CD4-positive, alpha-beta T cell treated with Interleukin-15 for 1 hour (primary cell): ENCODE data around the gene UMAD1.

Experiments used
- DNase-seq: peaks from one replicate; pipeline ENCODE4 v3.0.0-alpha.2; 2020

UMAD1 gene

DNA sequence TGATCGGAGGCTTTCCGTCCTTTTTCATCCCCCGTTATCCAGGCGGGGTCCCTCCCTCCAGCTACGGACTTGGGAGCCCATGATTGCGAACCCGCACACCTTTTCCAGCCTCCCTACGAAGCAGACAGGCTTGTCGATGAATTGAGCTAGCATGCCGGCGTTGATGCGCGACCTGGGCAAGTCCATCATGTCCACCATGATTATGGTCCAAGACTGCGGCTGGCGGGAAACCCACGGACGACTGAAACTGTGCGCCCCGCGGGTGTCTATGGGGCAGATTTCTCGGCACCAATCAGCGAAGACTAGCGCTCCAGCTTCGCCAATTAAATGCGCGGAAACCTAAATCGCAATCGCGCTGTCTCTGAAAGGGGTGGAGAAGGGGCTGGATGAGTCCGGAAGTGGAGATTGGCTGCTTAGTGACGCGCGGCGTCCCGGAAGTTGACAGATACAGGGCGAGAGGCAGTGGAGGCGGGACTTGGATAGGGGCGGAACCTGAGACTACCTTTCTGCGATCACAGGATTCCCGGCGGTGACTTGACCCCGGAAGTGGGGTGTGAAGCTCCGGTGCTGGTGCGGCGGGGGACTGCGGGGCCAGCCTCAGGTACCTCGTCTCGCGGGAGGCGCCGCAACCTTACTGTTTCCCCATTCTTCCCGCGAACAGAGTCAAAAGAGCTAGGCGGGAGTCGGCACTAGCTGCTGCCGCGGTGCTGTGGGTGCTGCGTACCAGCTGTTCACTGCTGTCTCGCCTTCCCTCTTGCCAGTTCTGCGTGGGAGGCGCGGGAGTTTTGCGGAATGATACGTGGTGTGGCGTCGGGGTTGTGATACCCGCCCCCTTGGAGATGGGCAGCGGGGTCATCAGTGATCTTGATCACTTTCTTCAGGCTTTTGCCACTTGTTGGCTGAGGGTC lies at the start of gene UMAD1:
Gene UMAD1, plus strand, starts transcription at position 532 of the 908 bp plus-strand sequence. CDS start 32,620 bp downstream, outside the sequence.
- DNase-seq = peak; percentile 99

DNA sequence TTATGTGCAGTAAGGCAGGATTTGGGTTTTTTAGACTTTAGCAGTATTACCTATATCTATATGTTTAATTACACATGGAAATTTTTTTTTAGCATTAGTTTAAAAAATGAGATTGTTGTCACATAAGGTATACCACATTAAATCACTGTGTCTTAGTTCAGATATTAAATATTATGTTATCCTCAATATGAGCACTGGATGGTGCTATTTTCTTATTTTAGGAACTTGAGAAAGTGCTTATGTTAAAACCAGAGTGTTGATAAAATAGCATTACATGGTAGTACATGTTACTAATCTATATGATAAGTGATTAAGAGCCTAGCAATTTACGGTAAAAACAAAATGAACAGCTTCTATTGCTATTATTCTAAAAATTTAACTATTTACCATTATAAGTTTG lies 45.1 kb upstream of the UMAD1 start:
- no peak for DNase-seq

DNA sequence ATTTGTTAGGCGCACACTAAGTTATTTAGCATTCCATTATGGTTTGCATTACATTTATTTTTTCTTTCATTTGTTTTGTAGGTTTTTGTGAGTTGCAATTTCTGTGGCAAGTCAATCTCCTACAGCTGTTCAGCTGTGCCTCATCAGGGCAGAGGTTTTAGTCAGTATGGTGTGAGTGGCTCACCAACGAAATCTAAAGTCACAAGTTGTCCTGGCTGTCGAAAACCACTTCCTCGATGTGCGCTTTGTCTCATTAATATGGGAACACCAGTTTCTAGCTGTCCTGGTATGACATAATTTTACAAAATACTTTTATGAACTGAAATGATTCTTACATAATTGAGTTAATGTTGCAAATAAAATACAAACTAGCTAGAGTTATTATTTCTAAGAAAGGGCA lies 44.4 kb upstream of the UMAD1 start:
- peak; percentile 20 for DNase-seq

DNA sequence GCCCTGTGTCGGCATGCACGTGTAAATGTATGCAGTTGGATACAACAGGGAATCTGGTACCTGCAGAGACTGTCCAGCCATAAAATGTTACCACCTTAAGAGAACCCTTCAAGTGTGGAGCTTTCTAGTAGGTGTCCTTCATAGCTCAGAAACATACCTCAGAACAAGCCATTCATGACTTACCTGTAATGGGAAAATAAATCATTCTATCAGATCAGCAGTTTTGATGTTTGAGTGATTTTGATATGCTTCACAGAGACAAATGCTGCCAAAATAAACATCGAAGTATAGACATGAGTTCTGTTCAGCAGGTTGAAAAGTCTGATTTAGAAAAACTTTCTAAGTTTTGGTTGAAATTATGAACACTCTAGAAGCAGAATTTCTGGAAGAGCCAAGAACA lies 33.5 kb upstream of the UMAD1 start:
- DNase-seq = no peak

- DNase-seq = no peak
Observed at GRCh38 chr7:7609330-7609729, 31.2 kb upstream of the UMAD1 start.

DNA sequence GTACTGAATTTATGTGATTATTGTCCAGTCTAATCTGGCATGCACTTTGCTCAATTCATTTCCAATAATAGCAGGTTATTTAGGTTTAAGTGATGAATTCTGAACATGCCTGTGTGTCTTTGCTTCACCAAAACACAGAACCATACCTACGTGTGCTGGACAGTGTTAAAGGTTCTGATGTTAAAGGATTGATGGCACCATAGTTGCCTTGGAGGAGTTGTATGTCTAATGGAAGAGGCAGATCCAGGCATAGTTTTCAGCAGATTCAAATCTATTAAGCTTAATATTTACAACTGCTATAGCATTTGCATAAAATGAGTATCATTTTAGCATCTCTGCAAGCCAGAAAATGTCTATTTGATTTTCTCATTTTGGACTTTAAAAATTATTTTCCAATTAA lies 28.0 kb upstream of the UMAD1 start:
- no peak for DNase-seq

DNA sequence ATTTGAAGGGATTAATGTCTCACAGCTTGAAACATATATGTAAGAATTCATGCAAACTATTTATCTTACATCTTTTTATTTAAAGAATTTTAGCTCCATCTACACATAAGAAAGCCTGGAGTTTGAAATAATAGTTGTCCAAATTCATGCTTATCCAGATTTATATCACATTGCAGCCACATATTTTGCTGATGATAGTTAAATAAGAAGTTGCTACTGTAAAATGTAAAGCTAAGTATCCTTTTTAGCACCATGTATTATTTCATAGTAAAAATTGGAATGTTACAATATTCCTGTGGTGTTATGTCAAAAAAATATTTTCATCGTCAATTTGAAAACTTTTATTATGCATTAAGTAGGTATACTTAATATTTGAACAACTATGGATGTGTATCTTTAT lies 27.3 kb upstream of the UMAD1 start:
- no peak for DNase-seq

- DNase-seq = no peak
Observed at GRCh38 chr7:7614018-7614741, 26.4 kb upstream of the UMAD1 start.

- DNase-seq = no peak
Observed at GRCh38 chr7:7617550-7617949, 23.0 kb upstream of the UMAD1 start.

DNA sequence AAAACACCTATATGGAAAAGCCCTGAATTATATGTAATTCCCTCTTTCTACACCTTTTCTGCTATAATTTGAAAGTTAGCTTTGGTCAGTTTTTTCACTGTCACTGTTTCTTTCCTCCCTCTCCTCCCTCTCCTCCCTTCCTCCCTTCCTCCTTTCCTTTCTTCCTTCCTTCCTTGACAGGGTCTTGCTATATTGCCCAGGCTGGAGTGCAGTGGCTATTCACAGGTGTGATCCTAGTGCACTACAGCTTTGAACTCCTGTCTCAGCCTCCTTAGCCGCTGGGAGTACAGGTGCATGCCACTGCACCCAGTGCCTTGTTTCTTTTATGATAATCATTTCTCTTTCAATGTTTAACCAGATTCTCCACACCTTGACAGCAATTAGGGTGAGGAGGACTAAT lies 22.1 kb upstream of the UMAD1 start:
- DNase-seq = no peak

DNA sequence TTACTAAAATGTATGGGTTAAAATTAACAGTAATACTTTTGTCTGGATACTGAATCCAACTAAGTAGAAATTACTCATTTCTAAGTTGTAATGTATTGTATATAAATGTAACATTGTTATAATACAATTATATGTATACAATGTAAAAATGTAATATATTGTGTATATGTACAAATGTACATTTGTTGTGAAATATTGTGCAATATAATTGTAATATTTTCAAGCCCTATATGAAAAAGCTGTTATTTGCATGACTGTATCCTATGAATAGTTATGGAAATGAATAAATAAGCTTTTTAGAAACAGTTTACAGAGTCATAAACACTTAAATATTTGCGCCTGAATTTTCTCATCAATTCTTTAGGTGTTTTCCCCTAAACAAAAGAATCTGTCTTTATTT lies 20.3 kb upstream of the UMAD1 start:
- DNase-seq = no peak

GRCh38 chr7:7620644-7621210 lies 19.8 kb upstream of the UMAD1 start:
- DNase-seq = no peak

DNA sequence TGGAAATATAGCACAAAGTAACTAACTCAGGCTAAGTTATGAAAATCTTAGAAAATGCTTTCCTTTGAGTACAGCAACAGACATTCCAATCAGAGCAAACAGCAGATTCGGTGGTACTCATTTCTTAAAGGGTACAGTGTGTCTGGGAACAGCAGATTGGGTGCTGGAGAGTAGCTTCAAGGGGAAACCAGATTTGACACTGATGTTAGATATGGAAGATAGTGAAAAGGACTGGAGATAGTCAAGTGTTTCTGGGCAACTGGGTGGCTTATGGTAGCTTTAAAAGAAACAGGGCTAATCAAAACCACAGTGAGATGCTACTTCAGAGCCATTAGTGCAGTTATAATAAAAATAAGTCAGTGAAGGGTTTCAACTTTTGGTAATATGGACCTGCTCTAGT lies 12.1 kb upstream of the UMAD1 start:
- no peak for DNase-seq

DNA sequence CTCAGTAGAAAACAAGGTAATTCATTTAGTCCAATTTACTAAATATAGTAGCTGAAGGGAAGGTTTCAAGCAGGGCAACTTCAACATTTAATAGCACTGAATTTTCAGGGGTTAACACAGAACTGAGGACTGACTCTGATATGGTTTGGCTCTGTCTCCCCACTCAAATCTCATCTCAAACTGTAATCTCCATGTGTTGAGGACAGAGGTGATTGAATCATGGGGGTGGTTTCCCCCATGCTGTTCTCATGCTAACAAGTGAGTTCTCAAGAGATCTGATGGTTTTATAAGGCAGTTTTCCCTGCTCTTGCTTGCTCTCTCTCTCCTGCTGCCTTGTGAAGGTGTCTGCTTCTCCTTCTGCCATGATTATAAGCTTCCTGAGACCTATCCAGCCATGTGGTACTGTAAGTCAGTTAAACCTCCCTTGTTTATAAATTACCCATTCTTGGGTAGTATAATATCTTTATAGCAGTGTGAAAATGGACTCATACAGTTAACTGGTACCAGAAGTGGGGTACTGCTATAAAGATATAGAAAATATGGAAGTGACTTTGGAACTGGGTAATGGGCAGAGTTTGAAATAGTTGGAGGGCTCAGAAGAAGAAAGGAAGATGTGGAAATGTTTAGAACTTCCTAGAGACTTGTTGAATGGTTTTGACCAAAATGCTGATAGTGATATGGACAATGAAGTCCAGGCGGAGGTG lies 9.8 kb upstream of the UMAD1 start:
- DNase-seq = no peak

GRCh38 chr7:7639421-7639820 lies 1.1 kb upstream of the UMAD1 start:
- DNase-seq = no peak

- DNase-seq = peak; percentile 59
Observed at GRCh38 chr7:7639847-7640220, 718 bp upstream of the UMAD1 start.

GRCh38 chr7:7641129-7641663 lies 644 bp downstream of the UMAD1 start:
- no peak for DNase-seq

DNA sequence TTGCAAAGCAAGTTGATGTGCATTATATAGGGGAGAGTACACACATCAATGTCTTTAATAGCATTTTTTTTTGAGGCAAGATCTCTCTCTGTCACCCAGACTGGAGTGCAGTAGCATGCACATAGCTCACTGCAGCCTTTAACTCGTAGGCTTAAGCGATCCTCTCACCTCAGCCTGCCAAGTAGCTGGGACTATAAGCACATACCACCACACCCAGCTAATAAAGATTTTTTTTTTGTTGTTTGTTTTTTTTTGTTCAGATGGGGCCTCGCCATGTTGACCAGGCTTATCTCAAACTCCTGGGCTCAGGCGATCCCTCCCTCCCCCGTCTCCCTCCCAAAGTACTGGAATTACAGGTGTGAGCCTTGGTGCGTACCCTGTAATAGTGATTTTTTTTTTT lies 1.5 kb downstream of the UMAD1 start:
- DNase-seq = no peak

DNA sequence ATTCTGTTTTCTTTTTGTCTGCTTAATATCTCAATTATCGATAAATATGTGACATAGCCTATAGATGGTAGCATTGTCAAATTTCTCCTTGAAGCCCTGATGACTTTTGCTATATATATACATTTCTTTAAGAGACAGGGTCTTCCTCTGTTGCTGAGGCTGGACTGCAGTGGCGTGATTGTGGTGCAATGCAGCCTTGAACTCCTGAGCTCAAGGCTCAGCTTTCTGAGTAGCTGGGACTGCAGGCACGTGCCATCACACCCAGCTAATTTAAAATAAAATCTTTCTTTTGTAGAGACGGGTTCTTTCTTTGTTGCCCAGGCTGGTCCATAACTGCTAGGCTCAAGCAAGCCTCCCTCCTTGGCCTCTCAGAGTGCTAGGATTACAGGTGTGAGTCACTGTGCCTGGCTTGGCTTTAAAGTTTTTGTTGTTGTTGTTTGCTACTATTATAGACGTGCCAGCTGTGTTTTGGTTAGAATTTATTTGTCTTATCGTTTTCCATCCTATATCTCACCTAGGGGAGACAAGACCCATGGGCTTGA lies 7.0 kb downstream of the UMAD1 start:
- DNase-seq = no peak

- no peak for DNase-seq
Observed at GRCh38 chr7:7650682-7651206, 10.2 kb downstream of the UMAD1 start.

- no peak for DNase-seq
Observed at GRCh38 chr7:7651479-7651878, 10.9 kb downstream of the UMAD1 start.

DNA sequence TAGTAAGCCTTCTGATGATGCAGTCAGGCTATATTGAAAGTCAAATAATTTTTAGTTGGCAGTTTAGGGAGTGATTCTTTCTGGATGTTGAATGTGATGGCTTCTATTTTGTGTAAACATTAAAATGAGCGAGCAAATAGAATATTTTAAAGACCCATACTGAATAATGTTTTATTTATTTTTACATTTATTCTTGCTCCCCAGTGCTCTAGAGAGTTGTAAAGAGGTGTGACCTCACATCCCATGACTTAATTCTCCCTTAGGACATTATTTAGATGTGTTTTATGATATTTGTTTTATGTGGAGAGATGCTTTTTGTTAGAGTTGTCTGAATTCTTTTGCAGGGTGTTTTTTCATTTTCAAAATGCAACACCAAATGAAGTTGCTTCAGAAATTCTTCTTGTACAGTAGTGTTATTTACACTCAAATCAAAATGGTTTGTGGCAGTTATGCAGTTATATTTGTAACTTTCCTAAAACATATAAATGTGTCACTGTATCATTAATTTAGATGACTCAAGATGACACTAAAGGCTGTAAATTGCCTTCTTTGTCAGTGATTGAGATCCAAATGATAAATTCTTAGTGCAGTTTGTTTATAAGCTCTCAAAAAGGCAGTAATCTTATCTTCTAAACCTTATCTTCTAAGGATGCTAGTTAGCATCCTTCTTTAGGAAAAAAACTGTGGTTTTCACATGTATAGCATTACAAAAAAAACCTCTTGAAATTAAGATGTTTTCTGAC lies 12.4 kb downstream of the UMAD1 start:
- DNase-seq = no peak
